WERI-Rb-1 (cell line): ENCODE data around the gene POTEB.
"Not testable (repeated sequence)": the region's sequence is repeated elsewhere in the genome, so short reads cannot be mapped to it uniquely, and the experiment has no call there.

ENCODE experiments used
- DNase-seq: peaks from one replicate; pipeline ENCODE4 v3.0.0-alpha.2; 2020
- H3K27ac ChIP-seq: fragments of 250-450 bp; sonication (Bioruptor Pico); 2 replicates; pipeline ENCODE4 v1.5.1; 2020; ENCODE audit warnings: mild to moderate bottlenecking, moderate library complexity
- H3K27me3 ChIP-seq: fragments of 250-450 bp; sonication (Bioruptor Pico); 2 replicates; pipeline ENCODE4 v1.5.1; 2021; ENCODE audit warnings: mild to moderate bottlenecking, low read depth, moderate library complexity; ENCODE audit not compliant: insufficient read depth, severe bottlenecking
- H3K36me3 ChIP-seq: fragments of 250-450 bp; sonication (Bioruptor Pico); 2 replicates; pipeline ENCODE4 v1.5.1; 2020; ENCODE audit warnings: mild to moderate bottlenecking, moderate library complexity
- H3K4me3 ChIP-seq: 2 replicates; pipeline ENCODE4 v1.5.1; 2011; ENCODE audit warnings: low read depth, mild to moderate bottlenecking, control low read depth, low read length
- H3K9me3 ChIP-seq: fragments of 250-450 bp; sonication (Bioruptor Pico); 2 replicates; pipeline ENCODE4 v1.5.1; 2021; ENCODE audit warnings: mild to moderate bottlenecking, moderate library complexity; ENCODE audit not compliant: severe bottlenecking

POTEB gene

GRCh38 chr15:21877635-21878034 lies at the start of gene POTEB:
TSS of gene POTEB (minus strand) at chr15:21877735. CDS start at chr15:21877246, 489 bp downstream.
- not testable (repeated sequence) for H3K36me3 ChIP-seq, DNase-seq, H3K9me3 ChIP-seq, H3K4me3 ChIP-seq, H3K27ac ChIP-seq, H3K27me3 ChIP-seq

GRCh38 chr15:21890955-21891354 lies 13.4 kb upstream of the POTEB start:
- H3K9me3 ChIP-seq, H3K27ac ChIP-seq, H3K27me3 ChIP-seq, H3K4me3 ChIP-seq, DNase-seq, H3K36me3 ChIP-seq: not testable (repeated sequence)

- H3K36me3 ChIP-seq, H3K27ac ChIP-seq, DNase-seq, H3K4me3 ChIP-seq, H3K9me3 ChIP-seq, H3K27me3 ChIP-seq: not testable (repeated sequence)
Measured at GRCh38 chr15:21889542-21889941, 12.0 kb upstream of the POTEB start.

GRCh38 chr15:21838831-21839230 lies 38.7 kb downstream of the POTEB start:
- not testable (repeated sequence) for H3K36me3 ChIP-seq, DNase-seq, H3K27me3 ChIP-seq, H3K4me3 ChIP-seq, H3K9me3 ChIP-seq, H3K27ac ChIP-seq
